Right ventricle myocardium superior (tissue), 1 donor: ENCODE results near the gene PRG2. TPM values are rescaled to one million over a fixed set of nuclear protein-coding genes. Genes with fewer than 3 reads are reported as not detected.

Experiments
- ATAC-seq: fragments of 200-7000 bp; cut with Tn5 transposase; one replicate; pipeline ENCODE4 v1.9.1; 2020; ENCODE audit warnings: mild to moderate bottlenecking; ENCODE audit not compliant: poor library complexity
- DNase-seq: peaks from one replicate; pipeline ENCODE4 v3.0.0-alpha.2; 2020
- intact Hi-C: fragments of 100-400 bp; cut with DNase I; formaldehyde crosslinking; loops from one replicate; pipeline ENCODE4 v1.11.2; 2022
- long read RNA-seq: library from polyadenylated mRNA; unstranded; transcript quantifications from one replicate; pipeline ENCODE4 v2.0.0, GENCODE V29; 2021
- total RNA-seq: library from RNA; stranded (reverse); fragmentation: NEBNext Ultra II Directional; extraction: Animal tissue kit (Norgen Biotek cat#: 25700); gene quantifications from one replicate; pipeline ENCODE4 v1.2.1, GENCODE V29; 2021
- donor health status: DM: no; HTN: yes; CAD: no; lungs with severe emphysema.

The PRG2 gene
- not detected for total RNA-seq
- long read RNA-seq, result 0 reads

GRCh38 chr11:57390535-57390934 is at the start of gene PRG2:
Gene PRG2, minus strand, starts transcription at chr11:57390650. Its CDS starts 706 bp downstream, at chr11:57389944.
- intact Hi-C loops, result no loop called here
- DNase-seq (no peak), ATAC-seq (no peak)

- intact Hi-C loops, result no loop called here
- no peak for DNase-seq
- ATAC-seq, result no peak
Measured at GRCh38 chr11:57439786-57440185, 49.3 kb upstream of the PRG2 start.

GRCh38 chr11:57438345-57439285 is 48.2 kb upstream of the PRG2 start:
- no peak for DNase-seq
- intact Hi-C loops, result no loop called here
- no peak for ATAC-seq

- DNase-seq (no peak), ATAC-seq (no peak)
- intact Hi-C loops, result no loop called here
Measured at GRCh38 chr11:57436031-57436430, 45.6 kb upstream of the PRG2 start.

GRCh38 chr11:57434640-57435546 is 44.4 kb upstream of the PRG2 start:
- peak; percentile 76 for ATAC-seq
- intact Hi-C loops, result no loop called here

GRCh38 chr11:57432714-57433163 is 42.3 kb upstream of the PRG2 start:
- DNase-seq, result no peak
- intact Hi-C loops, result no loop called here
- ATAC-seq, result no peak

More at GRCh38 chr11:57434640-57435546, 44.4 kb upstream of the PRG2 start:
- no peak for DNase-seq

GRCh38 chr11:57432149-57432561 is 41.7 kb upstream of the PRG2 start:
- DNase-seq (no peak), ATAC-seq (no peak)
- intact Hi-C loops, result no loop called here

- intact Hi-C loops, result no loop called here
- DNase-seq (no peak), ATAC-seq (no peak)
Measured at GRCh38 chr11:57430952-57431351, 40.5 kb upstream of the PRG2 start.

- no peak for ATAC-seq
- intact Hi-C loops, result no loop called here
- no peak for DNase-seq
Measured at GRCh38 chr11:57429946-57430345, 39.5 kb upstream of the PRG2 start.

GRCh38 chr11:57428643-57429042 is 38.2 kb upstream of the PRG2 start:
- DNase-seq (no peak), ATAC-seq (no peak)
- intact Hi-C loops, result no loop called here

- ATAC-seq (peak; percentile 53), DNase-seq (peak; percentile 83)
- intact Hi-C loops, result no loop called here
Measured at GRCh38 chr11:57427727-57428082, 37.3 kb upstream of the PRG2 start.

- ATAC-seq (peak; percentile 80), DNase-seq (peak; percentile 82)
- intact Hi-C loops, result no loop called here
Measured at GRCh38 chr11:57426929-57427726, 36.7 kb upstream of the PRG2 start, which contains the start of gene SLC43A3. Gene SLC43A3, minus strand, starts transcription at chr11:57427121. Its CDS starts 949 bp downstream, at chr11:57426172.

- DNase-seq (no peak), ATAC-seq (no peak)
- intact Hi-C loops, result no loop called here
Measured at GRCh38 chr11:57426439-57426928, 36.0 kb upstream of the PRG2 start.

- intact Hi-C loops, result no loop called here
- peak; percentile 41 for ATAC-seq
- DNase-seq, result peak; percentile 81
Measured at GRCh38 chr11:57425565-57426438, 35.4 kb upstream of the PRG2 start.

GRCh38 chr11:57424792-57425564 is 34.5 kb upstream of the PRG2 start:
- ATAC-seq, result peak; percentile 52
- peak; percentile 74 for DNase-seq
- intact Hi-C loops, result no loop called here

GRCh38 chr11:57424137-57424791 is 33.8 kb upstream of the PRG2 start:
- intact Hi-C loops, result no loop called here

More at GRCh38 chr11:57424137-57424791, 33.8 kb upstream of the PRG2 start:
- ATAC-seq, result no peak
- DNase-seq, result no peak
